GM19043 (cell line): ENCODE data around the gene NKD1.

Source experiments
- ATAC-seq: cut with Tn5 transposase; IDR thresholded peaks from one replicate; pipeline ENCODE4 v1.9.1; 2021; ENCODE audit warnings: low read depth; ENCODE audit not compliant: unreplicated experiment

NKD1 gene

GRCh38 chr16:50665128-50665878 is 117.1 kb downstream of the NKD1 start:
- no peak for ATAC-seq

GRCh38 chr16:50666658-50667496 is 118.7 kb downstream of the NKD1 start:
- ATAC-seq, result peak; percentile 91

- ATAC-seq, result no peak
Observed at GRCh38 chr16:50667497-50668367, 119.5 kb downstream of the NKD1 start.

- no peak for ATAC-seq
Observed at GRCh38 chr16:50668368-50669008, 120.3 kb downstream of the NKD1 start.

- no peak for ATAC-seq
Observed at GRCh38 chr16:50669741-50670140, 121.5 kb downstream of the NKD1 start.

- no peak for ATAC-seq
Observed at GRCh38 chr16:50670476-50670875, 122.3 kb downstream of the NKD1 start.

GRCh38 chr16:50671644-50672260 is 123.6 kb downstream of the NKD1 start:
- no peak for ATAC-seq

- no peak for ATAC-seq
Observed at GRCh38 chr16:50673496-50674275, 125.5 kb downstream of the NKD1 start.

- ATAC-seq, result no peak
Observed at GRCh38 chr16:50674831-50675230, 126.6 kb downstream of the NKD1 start.

- no peak for ATAC-seq
Observed at GRCh38 chr16:50675686-50676610, 127.8 kb downstream of the NKD1 start.

GRCh38 chr16:50676684-50677225 is 128.6 kb downstream of the NKD1 start:
- no peak for ATAC-seq

- ATAC-seq, result no peak
Observed at GRCh38 chr16:50677351-50677750, 129.2 kb downstream of the NKD1 start.

GRCh38 chr16:50678531-50678930 is 130.3 kb downstream of the NKD1 start:
- ATAC-seq, result no peak

- no peak for ATAC-seq
Observed at GRCh38 chr16:50679266-50679665, 131.1 kb downstream of the NKD1 start.

- ATAC-seq, result no peak
Observed at GRCh38 chr16:50679676-50680555, 131.7 kb downstream of the NKD1 start.

- ATAC-seq, result no peak
Observed at GRCh38 chr16:50680556-50680893, 132.3 kb downstream of the NKD1 start.
